VCaP (cell line): ENCODE data around the gene DPH6.
"Not testable (repeated sequence)": the region's sequence is repeated elsewhere in the genome, so short reads cannot be mapped to it uniquely, and the experiment has no call there.

Source experiments
- H3K27ac ChIP-seq: fragments of 450-650 bp; 2 replicates; pipeline ENCODE4 v1.5.1; 2017
- CTCF ChIP-seq: fragments of 450-650 bp; conservative IDR thresholded peaks from 2 replicates; pipeline ENCODE4 v1.5.1; 2017; ENCODE audit warnings: mild to moderate bottlenecking, moderate library complexity

The DPH6 gene

GRCh38 chr15:35399901-35400300 lies 146.1 kb downstream of the DPH6 start:
- no peak for TF ChIP-seq CTCF
- H3K27ac ChIP-seq, result no peak overlapping the region

- no peak overlapping the region for H3K27ac ChIP-seq
- TF ChIP-seq CTCF, result no peak
Measured at GRCh38 chr15:35397027-35397426, 148.9 kb downstream of the DPH6 start.

- no peak overlapping the region for H3K27ac ChIP-seq
- TF ChIP-seq CTCF, result no peak
Measured at GRCh38 chr15:35394416-35394815, 151.5 kb downstream of the DPH6 start.

GRCh38 chr15:35393398-35393797 lies 152.6 kb downstream of the DPH6 start:
- TF ChIP-seq CTCF, result no peak
- no peak overlapping the region for H3K27ac ChIP-seq

- H3K27ac ChIP-seq, result not testable (repeated sequence)
Measured at GRCh38 chr15:35391408-35391984, 154.5 kb downstream of the DPH6 start.

- no peak for TF ChIP-seq CTCF
- H3K27ac ChIP-seq, result no peak overlapping the region
Measured at GRCh38 chr15:35383506-35383905, 162.5 kb downstream of the DPH6 start.

- H3K27ac ChIP-seq, result no peak overlapping the region
- TF ChIP-seq CTCF, result no peak
Measured at GRCh38 chr15:35381328-35381727, 164.6 kb downstream of the DPH6 start.

- no peak overlapping the region for H3K27ac ChIP-seq
- no peak for TF ChIP-seq CTCF
Measured at GRCh38 chr15:35379972-35380371, 166.0 kb downstream of the DPH6 start.

GRCh38 chr15:35378454-35378853 lies 167.5 kb downstream of the DPH6 start:
- H3K27ac ChIP-seq, result not testable (repeated sequence)
